Fibroblast of pulmonary artery (primary cell): ENCODE measurements around the gene ALDH3B2.

Experiments used
- DNase-seq: peaks from one replicate; pipeline ENCODE4 v3.0.0-alpha.2; 2010; ENCODE audit warnings: low read depth
- H3K4me3 ChIP-seq: replicated peaks from 2 replicates; pipeline ENCODE4 v1.5.1; 2011; ENCODE audit warnings: low read depth, mild to moderate bottlenecking, control low read depth, low read length, moderate library complexity
- TF ChIP-seq, protein P1 (sequence below): IDR thresholded peaks from 2 replicates; pipeline ENCODE4 v1.5.1; 2011; ENCODE audit warnings: mild to moderate bottlenecking, control low read depth, low read length, inconsistent platforms; ENCODE audit errors: missing control alignments

ALDH3B2 gene

DNA sequence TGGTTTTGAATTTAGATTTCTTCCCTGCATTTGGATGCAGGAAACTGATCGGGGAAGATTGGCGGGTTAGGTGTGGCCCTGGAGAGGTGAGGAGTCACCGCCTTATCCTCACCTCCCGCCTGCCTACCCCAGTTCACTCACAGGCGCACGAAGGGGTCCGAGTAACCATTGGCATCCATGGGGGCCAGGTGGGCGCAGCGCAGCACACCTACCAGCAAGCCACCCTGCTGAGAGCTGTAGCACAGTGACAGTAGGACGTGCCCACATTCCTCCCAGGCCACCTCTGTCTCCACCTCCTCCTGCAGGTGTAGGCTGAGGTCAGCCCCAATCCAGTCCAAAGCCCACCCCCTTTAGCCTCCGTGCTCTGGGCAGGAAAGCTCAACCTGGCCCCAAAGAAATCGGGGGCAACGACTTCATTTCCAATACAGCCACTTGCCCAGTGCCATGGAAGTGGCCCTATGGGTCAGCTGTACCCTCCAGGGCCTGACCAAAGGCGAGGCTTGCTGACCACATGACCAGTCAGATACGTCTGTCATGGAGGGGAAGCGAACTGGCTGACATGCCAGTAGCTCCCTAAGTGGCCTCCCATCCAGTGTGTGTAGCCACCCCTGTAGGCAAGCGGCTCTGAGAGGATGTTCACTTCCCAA lies 61.0 kb downstream of the ALDH3B2 start:
- no peak for DNase-seq
- TF ChIP-seq, protein P1, sequence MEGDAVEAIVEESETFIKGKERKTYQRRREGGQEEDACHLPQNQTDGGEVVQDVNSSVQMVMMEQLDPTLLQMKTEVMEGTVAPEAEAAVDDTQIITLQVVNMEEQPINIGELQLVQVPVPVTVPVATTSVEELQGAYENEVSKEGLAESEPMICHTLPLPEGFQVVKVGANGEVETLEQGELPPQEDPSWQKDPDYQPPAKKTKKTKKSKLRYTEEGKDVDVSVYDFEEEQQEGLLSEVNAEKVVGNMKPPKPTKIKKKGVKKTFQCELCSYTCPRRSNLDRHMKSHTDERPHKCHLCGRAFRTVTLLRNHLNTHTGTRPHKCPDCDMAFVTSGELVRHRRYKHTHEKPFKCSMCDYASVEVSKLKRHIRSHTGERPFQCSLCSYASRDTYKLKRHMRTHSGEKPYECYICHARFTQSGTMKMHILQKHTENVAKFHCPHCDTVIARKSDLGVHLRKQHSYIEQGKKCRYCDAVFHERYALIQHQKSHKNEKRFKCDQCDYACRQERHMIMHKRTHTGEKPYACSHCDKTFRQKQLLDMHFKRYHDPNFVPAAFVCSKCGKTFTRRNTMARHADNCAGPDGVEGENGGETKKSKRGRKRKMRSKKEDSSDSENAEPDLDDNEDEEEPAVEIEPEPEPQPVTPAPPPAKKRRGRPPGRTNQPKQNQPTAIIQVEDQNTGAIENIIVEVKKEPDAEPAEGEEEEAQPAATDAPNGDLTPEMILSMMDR = no peak
- H3K4me3 ChIP-seq = no peak overlapping the region

DNA sequence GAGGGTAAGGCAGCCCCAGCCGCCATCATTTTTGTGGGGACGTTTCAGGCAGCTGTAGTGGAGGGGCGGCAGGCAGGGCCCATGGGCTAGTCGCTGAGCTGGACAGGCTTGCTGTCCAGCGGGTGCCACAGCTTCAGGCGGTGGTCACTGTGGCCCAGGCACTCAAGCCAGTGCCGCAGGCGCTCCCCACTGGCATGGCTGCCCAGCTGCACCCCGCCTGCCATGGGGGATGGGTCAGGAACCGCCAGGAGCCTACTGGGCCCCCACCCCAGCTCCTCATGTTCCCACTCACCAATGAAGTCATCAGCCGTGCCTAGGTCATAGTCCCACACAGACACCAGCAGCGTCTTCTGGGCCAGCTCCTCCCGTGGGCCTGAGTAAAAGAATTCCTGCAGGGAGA lies 61.7 kb downstream of the ALDH3B2 start:
- TF ChIP-seq, protein P1 = no peak
- no peak overlapping the region for H3K4me3 ChIP-seq
- DNase-seq = no peak
